H9 (cell line): Measurements from ENCODE around the gene TBC1D1. TPM values are rescaled to one million over a fixed set of nuclear protein-coding genes. Genes with fewer than 3 reads are reported as not detected.
"Not testable (repeated sequence)": the region's sequence is repeated elsewhere in the genome, so short reads cannot be mapped to it uniquely, and the experiment has no call there.

ENCODE experiments used
- DNase-seq: peaks from one replicate; pipeline ENCODE4 v3.0.0-alpha.2; 2017
- H2AFZ ChIP-seq: one replicate; pipeline ENCODE4 v1.6.1; 2013; ENCODE audit warnings: mild to moderate bottlenecking, low read length, control low read depth, moderate library complexity
- H2AK5ac ChIP-seq: 2 replicates; pipeline ENCODE4 v1.6.1; 2013; ENCODE audit warnings: low read length, control low read depth, mixed read lengths; ENCODE audit not compliant: insufficient read length
- H2BK120ac ChIP-seq: one replicate; pipeline ENCODE4 v1.6.1; 2013; ENCODE audit warnings: low read depth, mild to moderate bottlenecking, low read length, control low read depth, inconsistent platforms; ENCODE audit not compliant: poor library complexity, severe bottlenecking
- H2BK12ac ChIP-seq: 2 replicates; pipeline ENCODE4 v1.6.1; 2013; ENCODE audit warnings: low read length, control low read depth, mixed read lengths, low read depth; ENCODE audit not compliant: insufficient read length
- H2BK15ac ChIP-seq: 2 replicates; pipeline ENCODE4 v1.6.1; 2013; ENCODE audit warnings: low read depth, low read length, control low read depth
- H2BK20ac ChIP-seq: one replicate; pipeline ENCODE4 v1.6.1; 2013; ENCODE audit warnings: low read depth, mild to moderate bottlenecking, low read length, control low read depth, inconsistent platforms; ENCODE audit not compliant: poor library complexity, severe bottlenecking
- H2BK5ac ChIP-seq: 2 replicates; pipeline ENCODE4 v1.6.1; 2013; ENCODE audit warnings: low read length, control low read depth, mixed read lengths; ENCODE audit not compliant: insufficient read length
- H3K14ac ChIP-seq: 2 replicates; pipeline ENCODE4 v1.6.1; 2013; ENCODE audit warnings: low read length, control low read depth; ENCODE audit not compliant: insufficient read depth
- H3K18ac ChIP-seq: 2 replicates; pipeline ENCODE4 v1.6.1; 2013; ENCODE audit warnings: low read depth, mild to moderate bottlenecking, mixed read lengths, low read length, control low read depth; ENCODE audit not compliant: insufficient read length
- H3K23ac ChIP-seq: 2 replicates; pipeline ENCODE4 v1.6.1; 2013; ENCODE audit warnings: low read length, control low read depth, mixed read lengths, low read depth; ENCODE audit not compliant: insufficient read length
- H3K23me2 ChIP-seq: 2 replicates; pipeline ENCODE4 v1.6.1; 2013; ENCODE audit warnings: low read depth, mild to moderate bottlenecking, mixed read lengths, low read length, control low read depth; ENCODE audit not compliant: insufficient read length, poor library complexity, severe bottlenecking
- H3K27ac ChIP-seq: 2 replicates; pipeline ENCODE4 v1.5.1; 2013; ENCODE audit warnings: low read length, control low read depth, mixed read lengths, low read depth; ENCODE audit not compliant: insufficient read length
- H3K27me3 ChIP-seq: 2 replicates; pipeline ENCODE4 v1.6.1; 2013; ENCODE audit warnings: low read length, control low read depth, inconsistent platforms; ENCODE audit not compliant: insufficient read depth
- H3K4ac ChIP-seq: 2 replicates; pipeline ENCODE4 v1.6.1; 2013; ENCODE audit warnings: low read depth, mild to moderate bottlenecking, control low read depth, inconsistent platforms, low read length, moderate library complexity
- H3K4me1 ChIP-seq: 2 replicates; pipeline ENCODE4 v1.6.1; 2013; ENCODE audit warnings: low read length, control low read depth, inconsistent platforms; ENCODE audit not compliant: insufficient read depth
- H3K4me2 ChIP-seq: 2 replicates; pipeline ENCODE4 v1.6.1; 2013; ENCODE audit warnings: low read length, control low read depth, mixed read lengths; ENCODE audit not compliant: insufficient read length, insufficient read depth
- H3K56ac ChIP-seq: 2 replicates; pipeline ENCODE4 v1.6.1; 2013; ENCODE audit warnings: low read depth, mild to moderate bottlenecking, mixed read lengths, low read length, control low read depth; ENCODE audit not compliant: insufficient read length
- H3K79me1 ChIP-seq: 2 replicates; pipeline ENCODE4 v1.6.1; 2013; ENCODE audit warnings: low read depth, mild to moderate bottlenecking, moderate library complexity, low read length, control low read depth, inconsistent platforms; ENCODE audit not compliant: insufficient read depth, poor library complexity, severe bottlenecking
- H3K79me2 ChIP-seq: 2 replicates; pipeline ENCODE4 v1.6.1; 2013; ENCODE audit warnings: low read length, control low read depth, inconsistent platforms; ENCODE audit not compliant: insufficient read depth
- H3K9ac ChIP-seq: 2 replicates; pipeline ENCODE4 v1.6.1; 2013; ENCODE audit warnings: low read length, control low read depth, mixed read lengths; ENCODE audit not compliant: insufficient read length; ENCODE audit errors: extremely low read depth
- H3K9me3 ChIP-seq: one replicate; pipeline ENCODE4 v1.6.1; 2013; ENCODE audit warnings: low read depth, low read length, inconsistent platforms; ENCODE audit not compliant: control insufficient read depth
- H3T11ph ChIP-seq: one replicate; pipeline ENCODE4 v1.6.1; 2013; ENCODE audit warnings: mild to moderate bottlenecking, low read length, control low read depth, inconsistent platforms
- H4K20me1 ChIP-seq: one replicate; pipeline ENCODE4 v1.6.1; 2013; ENCODE audit not compliant: control insufficient read depth, insufficient read length, insufficient read depth
- H4K5ac ChIP-seq: 2 replicates; pipeline ENCODE4 v1.6.1; 2013; ENCODE audit warnings: low read depth, mild to moderate bottlenecking, mixed read lengths, low read length, control low read depth; ENCODE audit not compliant: insufficient read length
- H4K8ac ChIP-seq: replicated peaks from 2 replicates; pipeline ENCODE4 v1.6.1; 2013; ENCODE audit warnings: low read length, control low read depth, mixed read lengths, low read depth; ENCODE audit not compliant: insufficient read length
- H4K91ac ChIP-seq: 2 replicates; pipeline ENCODE4 v1.6.1; 2013; ENCODE audit warnings: low read depth, mild to moderate bottlenecking, moderate library complexity, mixed read lengths, low read length, control low read depth; ENCODE audit not compliant: insufficient read length
- H3K27ac Mint-ChIP-seq, 3 experiments: 2 replicates in 2 of 3; 3 replicates in 1 of 3; pipeline ENCODE4 v1.8.0; 2020 to 2021; ENCODE audit warnings: mixed read lengths in 3 of 3, mild to moderate bottlenecking in 1 of 3, moderate library complexity in 1 of 3
- H3K27me3 Mint-ChIP-seq: 2 replicates; pipeline ENCODE4 v1.8.0; 2021; ENCODE audit warnings: low read depth, mild to moderate bottlenecking, moderate library complexity, mixed read lengths
- H3K36me3 Mint-ChIP-seq, 3 experiments: 2 replicates in 2 of 3; 3 replicates in 1 of 3; pipeline ENCODE4 v1.8.0; 2020 to 2021; ENCODE audit warnings: low read depth in 3 of 3, mixed read lengths in 3 of 3; ENCODE audit not compliant: insufficient read depth in 1 of 3
- H3K4me1 Mint-ChIP-seq, 2 experiments: 2 replicates each; pipeline ENCODE4 v1.8.0; 2020; ENCODE audit warnings: mixed read lengths in 2 of 2
- H3K4me3 Mint-ChIP-seq, 2 experiments: 2 replicates in 1 of 2; 3 replicates in 1 of 2; pipeline ENCODE4 v1.8.0; 2020 to 2021; ENCODE audit warnings: mild to moderate bottlenecking in 2 of 2, mixed read lengths in 2 of 2, moderate library complexity in 1 of 2
- H3K9me3 Mint-ChIP-seq, 2 experiments: 2 replicates in 1 of 2; 3 replicates in 1 of 2; pipeline ENCODE4 v1.8.0; 2020; ENCODE audit warnings: mild to moderate bottlenecking in 2 of 2, mixed read lengths in 2 of 2, moderate library complexity in 1 of 2
- WGBS: extraction: QIAGEN DNeasy Blood & Tissue Kit; methylation state at CpG from one replicate; pipeline ENCODE4 v1.1.7; 2013; ENCODE audit warnings: missing lambda C conversion rate, low lambda C conversion rate, mixed read lengths; ENCODE audit not compliant: insufficient read length; ENCODE audit errors: extremely low coverage; 5-methylcytosine and 5-hydroxymethylcytosine counted together
- total RNA-seq: library from RNA; stranded (reverse); gene quantifications from 2 replicates; pipeline ENCODE4 v1.2.1, GENCODE V29; 2021
- TF ChIP-seq, protein P1 (sequence below): fragments of 200-600 bp; sonication (generic); conservative IDR thresholded peaks from 3 replicates; pipeline ENCODE4 v1.8.0; 2021; ENCODE audit warnings: antibody characterized with exemption, mild to moderate bottlenecking

The TBC1D1 gene
- total RNA-seq, 1 experiment from 2014 or later = 109 TPM

DNA sequence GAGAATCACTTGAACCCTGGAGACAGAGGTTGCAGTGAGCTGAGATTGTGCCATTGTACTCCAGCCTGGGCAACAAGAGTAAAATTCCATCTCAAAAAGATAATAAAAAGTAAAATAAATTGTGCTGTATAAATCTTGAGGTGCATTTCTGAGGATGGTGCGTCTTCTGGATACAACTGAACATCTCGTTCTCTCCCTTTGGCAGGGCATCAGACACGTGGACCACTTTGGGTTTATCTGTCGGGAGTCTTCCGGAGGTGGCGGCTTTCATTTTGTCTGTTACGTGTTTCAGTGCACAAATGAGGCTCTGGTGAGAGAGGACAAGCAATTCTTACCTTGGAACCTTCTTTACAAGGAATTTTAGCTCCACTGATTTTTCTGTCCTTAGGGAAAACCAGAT is 129.5 kb downstream of the TBC1D1 start:
- Histone ChIP-seq H2BK5ac (no peak overlapping the region), H3K4me1 (no peaks in the 10 kb centered on the region), H3K56ac (no peak overlapping the region), H2BK15ac (no peak overlapping the region), H3K9ac (no peak overlapping the region), H4K8ac (no peak overlapping the region), H3K4me2 (no peak overlapping the region), H2BK120ac (no peak overlapping the region), H3K79me1 (no peaks in the 10 kb centered on the region), H3K79me2 (no peaks in the 10 kb centered on the region), H3K4ac (no peak overlapping the region), H2BK12ac (no peak overlapping the region), H3K27ac (no peak overlapping the region), H4K91ac (no peak overlapping the region), H3K23ac (no peak overlapping the region), H3K14ac (no peak overlapping the region), H2AK5ac (no peak overlapping the region), H2AFZ (no peak overlapping the region), H3T11ph (no peak overlapping the region), H3K23me2 (no peaks in the 10 kb centered on the region), H3K18ac (no peak overlapping the region), H3K9me3 (no peaks in the 10 kb centered on the region), H2BK20ac (no peak overlapping the region), H4K5ac (no peak overlapping the region), H4K20me1 (no peaks in the 10 kb centered on the region), H3K27me3 (no peaks in the 10 kb centered on the region)
- peaks cover 3 to 5% of the 10 kb centered on the region in 2 experiments; a peak in 4 of 5 replicates for H3K9me3 Mint-ChIP-seq
- no peak overlapping the region for H3K27ac Mint-ChIP-seq
- H3K4me3 Mint-ChIP-seq = no peak overlapping the region
- no peak for DNase-seq
- H3K4me1 Mint-ChIP-seq = no peaks in the 10 kb centered on the region
- WGBS = no CpG with 5 or more reads among the region's 7 CpGs
- TF ChIP-seq, protein P1, sequence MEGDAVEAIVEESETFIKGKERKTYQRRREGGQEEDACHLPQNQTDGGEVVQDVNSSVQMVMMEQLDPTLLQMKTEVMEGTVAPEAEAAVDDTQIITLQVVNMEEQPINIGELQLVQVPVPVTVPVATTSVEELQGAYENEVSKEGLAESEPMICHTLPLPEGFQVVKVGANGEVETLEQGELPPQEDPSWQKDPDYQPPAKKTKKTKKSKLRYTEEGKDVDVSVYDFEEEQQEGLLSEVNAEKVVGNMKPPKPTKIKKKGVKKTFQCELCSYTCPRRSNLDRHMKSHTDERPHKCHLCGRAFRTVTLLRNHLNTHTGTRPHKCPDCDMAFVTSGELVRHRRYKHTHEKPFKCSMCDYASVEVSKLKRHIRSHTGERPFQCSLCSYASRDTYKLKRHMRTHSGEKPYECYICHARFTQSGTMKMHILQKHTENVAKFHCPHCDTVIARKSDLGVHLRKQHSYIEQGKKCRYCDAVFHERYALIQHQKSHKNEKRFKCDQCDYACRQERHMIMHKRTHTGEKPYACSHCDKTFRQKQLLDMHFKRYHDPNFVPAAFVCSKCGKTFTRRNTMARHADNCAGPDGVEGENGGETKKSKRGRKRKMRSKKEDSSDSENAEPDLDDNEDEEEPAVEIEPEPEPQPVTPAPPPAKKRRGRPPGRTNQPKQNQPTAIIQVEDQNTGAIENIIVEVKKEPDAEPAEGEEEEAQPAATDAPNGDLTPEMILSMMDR = no peak
- H3K27me3 Mint-ChIP-seq = no peaks in the 10 kb centered on the region
- H3K36me3 Mint-ChIP-seq = peaks cover 29 to 42% (median 37%) of the 10 kb centered on the region in 3 experiments; a peak in 6 of 7 replicates

DNA sequence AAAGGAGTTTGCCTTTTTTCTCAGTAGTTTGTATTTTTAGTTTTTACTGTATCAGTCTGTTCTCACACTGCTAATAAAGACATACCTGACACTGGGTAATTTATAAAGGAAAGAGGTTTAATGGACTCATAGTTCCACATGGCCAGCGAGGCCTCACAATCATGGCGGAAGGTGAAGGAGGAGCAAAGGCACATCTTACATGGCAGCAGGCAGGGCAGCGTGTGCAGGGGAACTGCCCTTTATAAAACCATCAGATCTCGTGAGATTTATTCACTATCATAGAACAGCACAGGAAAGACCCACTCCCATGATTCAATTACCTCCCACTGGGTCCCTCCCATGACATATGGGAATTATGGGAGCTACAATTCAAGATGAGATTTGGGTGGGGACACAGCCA is 130.1 kb downstream of the TBC1D1 start:
- not testable (repeated sequence) for H3K4ac ChIP-seq, H3K9ac ChIP-seq, H2AFZ ChIP-seq, H2BK15ac ChIP-seq, H3K23me2 ChIP-seq, H3K27ac ChIP-seq, H3K9me3 ChIP-seq, H3K56ac ChIP-seq, H3K79me2 ChIP-seq, H3K18ac ChIP-seq, H4K5ac ChIP-seq, H2BK120ac ChIP-seq, H3K23ac ChIP-seq, H4K8ac ChIP-seq, H3K14ac ChIP-seq, H3K27me3 Mint-ChIP-seq, H3K27ac Mint-ChIP-seq, H4K20me1 ChIP-seq, H3T11ph ChIP-seq, H3K4me1 Mint-ChIP-seq, H2BK12ac ChIP-seq, H2BK5ac ChIP-seq, H3K4me1 ChIP-seq, DNase-seq, H3K79me1 ChIP-seq, H3K4me3 Mint-ChIP-seq, H3K4me2 ChIP-seq, H2AK5ac ChIP-seq, H2BK20ac ChIP-seq, H4K91ac ChIP-seq, H3K9me3 Mint-ChIP-seq, H3K27me3 ChIP-seq
- peaks cover 28 to 37% (median 34%) of the 10 kb centered on the region in 3 experiments; a peak in 6 of 7 replicates for H3K36me3 Mint-ChIP-seq
- WGBS = no CpG with 5 or more reads among the region's 4 CpGs
